ENCODE measurements around the gene CEP76.

DNA sequence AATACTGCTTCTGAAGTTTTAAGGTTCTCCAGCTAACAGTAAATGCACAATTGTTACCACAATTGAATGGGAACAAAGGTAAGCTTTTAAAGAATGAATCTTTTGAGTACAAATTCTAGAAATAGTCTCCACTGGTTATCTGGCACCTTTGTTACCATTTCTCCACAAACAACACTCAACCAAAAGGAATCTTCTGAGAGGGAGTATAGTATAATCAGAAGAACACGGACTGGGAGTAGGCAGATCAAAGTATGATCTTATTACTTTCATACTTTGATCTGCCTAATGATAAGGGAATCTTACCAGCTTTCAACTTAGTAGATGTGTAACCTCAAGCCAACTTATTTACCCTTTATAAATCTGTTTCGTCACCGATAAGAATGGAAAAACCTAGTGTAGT is 1.4 kb downstream of the CEP76 start:
- no peak for TF ChIP-seq CTCF (IDR thresholded peaks at IDR 0.05)
- no peak for TF ChIP-seq POLR2A (IDR thresholded peaks at IDR 0.05)
